Effector CD8-positive, alpha-beta T cell (primary cell): Measurements from ENCODE around the gene PLVAP.
"Not testable (repeated sequence)": the region's sequence is repeated elsewhere in the genome, so short reads cannot be mapped to it uniquely, and the experiment has no call there.

Experiments
- DNase-seq: peaks from one replicate; lab custom pipeline; 2025; lab: John Stamatoyannopoulos, UW

PLVAP gene

GRCh38 chr19:17402982-17403855 lies 26.1 kb upstream of the PLVAP start:
- peak; percentile 48 for DNase-seq

- DNase-seq, result no peak
Observed at GRCh38 chr19:17401628-17402027, 24.5 kb upstream of the PLVAP start.

- no peak for DNase-seq
Observed at GRCh38 chr19:17398902-17399527, 21.9 kb upstream of the PLVAP start.

GRCh38 chr19:17394891-17395415 lies 17.8 kb upstream of the PLVAP start:
- no peak for DNase-seq

GRCh38 chr19:17393914-17394313 lies 16.8 kb upstream of the PLVAP start, which contains the start of gene CCDC194:
Gene CCDC194 (minus strand): TSS chr19:17394196. CDS start chr19:17394158, 38 bp downstream.
- DNase-seq, result no peak

- no peak for DNase-seq
Observed at GRCh38 chr19:17393002-17393401, 15.9 kb upstream of the PLVAP start.

GRCh38 chr19:17391371-17392151 lies 14.4 kb upstream of the PLVAP start:
- no peak for DNase-seq

GRCh38 chr19:17390665-17391370 lies 13.7 kb upstream of the PLVAP start:
- DNase-seq, result peak; percentile 81

- no peak for DNase-seq
Observed at GRCh38 chr19:17389957-17390664, 13.0 kb upstream of the PLVAP start.

- no peak for DNase-seq
Observed at GRCh38 chr19:17389288-17389687, 12.1 kb upstream of the PLVAP start.

- peak; percentile 43 for DNase-seq
Observed at GRCh38 chr19:17385878-17386611, 8.9 kb upstream of the PLVAP start.

GRCh38 chr19:17380426-17381138 lies 3.4 kb upstream of the PLVAP start:
- no peak for DNase-seq

- DNase-seq, result no peak
Observed at GRCh38 chr19:17379221-17379631, 2.1 kb upstream of the PLVAP start.

- no peak for DNase-seq
Observed at GRCh38 chr19:17378271-17378670, 1.1 kb upstream of the PLVAP start.

- no peak for DNase-seq
Observed at GRCh38 chr19:17370026-17370587, 7.0 kb downstream of the PLVAP start.

GRCh38 chr19:17365361-17365760 lies 11.8 kb downstream of the PLVAP start:
- no peak for DNase-seq

GRCh38 chr19:17363852-17364605 lies 13.1 kb downstream of the PLVAP start:
- not testable (repeated sequence) for DNase-seq
